ENCODE measurements around the gene LGALS7B. TPM values are rescaled to one million over a fixed set of nuclear protein-coding genes. Genes with fewer than 3 reads are reported as not detected.
"Not testable (repeated sequence)": the region's sequence is repeated elsewhere in the genome, so short reads cannot be mapped to it uniquely, and the experiment has no call there.

LGALS7B gene
- total RNA-seq, 2 experiments from 2014 or later, result not detected

DNA sequence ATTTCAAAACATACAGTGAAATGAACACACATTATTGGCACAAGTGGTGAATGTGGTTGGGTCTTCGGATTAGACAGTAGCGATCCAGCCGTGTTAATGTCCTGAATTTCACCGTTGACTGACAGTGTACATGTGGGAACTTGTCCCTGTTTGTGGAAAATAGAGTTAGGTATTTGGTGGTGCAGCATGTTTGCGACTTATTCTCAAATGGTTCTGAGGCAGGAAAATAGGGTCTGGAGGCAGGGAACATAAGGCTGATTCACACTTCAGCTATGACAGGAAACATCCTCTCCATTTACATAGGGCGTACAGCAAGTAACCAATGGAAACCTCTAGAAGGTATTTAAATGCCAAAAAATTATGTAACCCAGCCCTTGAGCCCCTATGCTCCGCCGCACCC, 4.2 kb downstream of the LGALS7B start:
- DNase-seq (no peak), ATAC-seq (no peak)
- CTCF ChIA-PET, result interaction anchor here (0.7 to 3.0 kb wide), 4 partner anchors 9 to 137 kb away, joined by 3 to 9 read pairs (median 5); partner anchors contain the start of genes MRPS12 and SARS2
- Mint-ChIP-seq H3K4me1 (peaks cover 5% of the 10 kb centered on the region), H3K36me3 (no peaks in the 10 kb centered on the region), H3K27ac (no peak overlapping the region), H3K27me3 (peaks cover 6% of the 10 kb centered on the region), H3K9me3 (ENCODE audit: low read depth) (no peaks in the 10 kb centered on the region), H3K4me3 (peak overlapping the region; percentile 5)

DNA sequence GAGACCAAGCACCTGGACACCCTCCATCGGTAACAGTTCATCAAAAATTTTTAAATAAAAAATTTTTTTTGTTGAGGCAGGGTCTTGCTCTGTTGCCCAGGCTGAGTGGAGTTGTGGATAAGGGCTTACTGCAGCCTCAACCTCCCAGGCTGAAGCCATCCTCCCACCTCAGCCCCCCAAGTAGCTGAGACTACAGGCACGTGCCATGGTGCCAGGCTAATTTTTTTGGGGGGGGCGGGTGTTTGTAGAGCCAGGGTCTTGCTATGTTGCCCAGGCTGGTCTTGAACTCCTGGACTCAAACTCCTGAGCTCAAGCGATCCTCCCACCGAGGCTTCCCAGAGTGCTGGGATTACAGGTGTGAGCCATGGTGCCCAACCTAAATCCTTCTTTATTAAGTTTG, 4.7 kb downstream of the LGALS7B start:
- no peak overlapping the region for H3K27ac Mint-ChIP-seq
- H3K36me3 Mint-ChIP-seq, result no peaks in the 10 kb centered on the region
- H3K4me1 Mint-ChIP-seq, result peaks cover 5% of the 10 kb centered on the region
- H3K4me3 Mint-ChIP-seq, result no peak overlapping the region
- peaks cover 6% of the 10 kb centered on the region for H3K27me3 Mint-ChIP-seq
- ATAC-seq, result no peak
- CTCF ChIA-PET, result interaction anchor here (3.0 kb wide), 1 partner anchor 24 kb away, joined by 9 read pairs; no protein-coding TSS in a partner anchor
- DNase-seq, result no peak
- no peaks in the 10 kb centered on the region for H3K9me3 Mint-ChIP-seq (ENCODE audit: low read depth)

DNA sequence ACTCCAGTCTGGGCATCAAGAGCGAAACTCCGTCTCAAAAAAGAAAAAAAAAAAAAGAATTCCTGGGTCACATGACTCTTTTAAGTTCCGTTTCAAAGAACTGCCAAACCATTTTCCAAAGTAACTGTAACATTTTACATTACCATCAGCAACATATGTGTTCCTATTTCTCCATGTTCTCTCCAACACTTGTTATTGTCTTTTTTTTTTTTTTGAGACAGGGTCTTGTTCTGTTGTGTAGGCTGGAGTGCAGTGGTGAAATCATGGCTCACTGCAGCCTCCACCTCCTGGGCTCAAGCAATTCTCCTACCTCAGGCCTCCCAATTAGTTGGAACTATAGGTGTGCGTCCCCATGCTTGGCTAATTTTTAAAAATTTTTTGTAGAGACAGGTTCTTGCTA, 6.5 kb downstream of the LGALS7B start:
- CTCF ChIA-PET, result interaction anchor here (3.0 kb wide), 1 partner anchor 26 kb away, joined by 9 read pairs; no protein-coding TSS in a partner anchor

DNA sequence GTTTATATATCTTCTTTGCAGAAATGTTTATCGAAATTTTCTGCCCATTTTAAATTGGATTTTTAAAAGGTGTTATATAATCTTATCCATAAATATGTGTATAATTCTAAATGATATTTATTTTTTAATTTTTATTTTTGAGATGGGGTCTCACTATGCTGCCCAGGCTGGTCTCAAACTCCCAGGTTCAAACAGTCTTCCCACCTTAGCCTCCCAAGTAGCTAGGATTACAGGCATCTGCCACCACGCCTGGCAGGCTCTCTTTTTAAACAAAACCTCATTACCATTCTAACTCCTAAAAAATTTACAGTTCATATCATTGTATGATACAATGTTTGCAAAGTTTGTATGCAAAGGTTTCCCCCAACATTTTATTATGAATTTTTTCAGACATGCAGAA, 7.2 kb downstream of the LGALS7B start:
- ATAC-seq (no peak), DNase-seq (no peak)
- no peak overlapping the region for H3K27ac Mint-ChIP-seq
- H3K9me3 Mint-ChIP-seq (ENCODE audit: low read depth), result no peaks in the 10 kb centered on the region
- H3K27me3 Mint-ChIP-seq, result peaks cover 6% of the 10 kb centered on the region
- no peak overlapping the region for H3K4me3 Mint-ChIP-seq
- peaks cover 5% of the 10 kb centered on the region for H3K4me1 Mint-ChIP-seq
- peaks cover 1% of the 10 kb centered on the region for H3K36me3 Mint-ChIP-seq
- CTCF ChIA-PET, result no interaction called here

More for the DNA sequence above, 6.5 kb downstream of the LGALS7B start:
- Mint-ChIP-seq H3K4me1 (peaks cover 5% of the 10 kb centered on the region), H3K9me3 (ENCODE audit: low read depth) (no peaks in the 10 kb centered on the region), H3K4me3 (no peak overlapping the region), H3K27ac (no peak overlapping the region), H3K36me3 (peaks cover 1% of the 10 kb centered on the region), H3K27me3 (peaks cover 6% of the 10 kb centered on the region)
- DNase-seq (no peak), ATAC-seq (no peak)

DNA sequence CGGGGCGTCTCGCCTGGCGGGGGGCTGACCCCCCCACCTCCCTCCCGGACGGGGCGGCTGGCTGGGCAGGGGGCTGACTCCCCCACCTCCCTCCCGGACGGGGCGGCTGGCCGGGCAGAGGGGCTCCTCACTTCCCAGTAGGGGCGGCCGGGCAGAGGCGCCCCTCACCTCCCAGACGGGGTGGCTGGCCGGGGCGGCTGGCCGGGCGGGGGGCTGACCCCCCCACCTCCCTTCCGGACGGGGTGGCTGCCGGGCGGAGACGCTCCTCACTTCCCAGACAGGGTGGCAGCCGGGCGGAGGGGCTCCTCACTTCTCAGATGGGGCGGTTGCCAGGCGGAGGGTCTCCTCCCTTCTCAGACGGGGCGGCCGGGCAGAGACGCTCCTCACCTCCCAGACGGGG, 8.8 kb downstream of the LGALS7B start:
- ATAC-seq; H3K4me3 Mint-ChIP-seq; H3K9me3 Mint-ChIP-seq (ENCODE audit: low read depth); H3K36me3 Mint-ChIP-seq; DNase-seq; H3K27me3 Mint-ChIP-seq; H3K27ac Mint-ChIP-seq; H3K4me1 Mint-ChIP-seq; CTCF ChIA-PET: not testable (repeated sequence)

DNA sequence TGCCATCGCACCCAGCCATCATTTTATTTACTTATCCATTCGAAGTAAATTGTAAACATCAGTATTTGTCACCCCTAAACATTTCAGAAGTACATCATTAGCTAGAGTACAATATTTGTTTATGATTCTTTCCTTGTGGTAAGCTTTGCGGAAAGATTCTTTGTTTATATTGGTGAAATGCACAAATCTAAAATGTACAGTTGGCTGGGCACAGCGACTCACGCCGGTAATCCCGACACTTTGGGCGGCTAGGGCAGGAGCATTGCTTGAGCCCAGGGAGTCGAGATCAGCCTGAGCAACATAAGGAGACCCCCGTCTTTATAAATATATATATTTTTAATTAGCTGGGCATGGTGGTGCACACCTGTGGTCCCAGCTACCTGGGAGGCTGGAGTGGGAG, 10.1 kb downstream of the LGALS7B start:
- Mint-ChIP-seq H3K27ac (no peak overlapping the region), H3K36me3 (peaks cover 1% of the 10 kb centered on the region), H3K4me1 (no peaks in the 10 kb centered on the region), H3K9me3 (ENCODE audit: low read depth) (no peaks in the 10 kb centered on the region), H3K27me3 (peaks cover under 1% of the 10 kb centered on the region), H3K4me3 (no peak overlapping the region)
- CTCF ChIA-PET, result interaction anchor here (1.2 kb wide), 1 partner anchor 24 kb away, joined by 4 read pairs; no protein-coding TSS in a partner anchor
- ATAC-seq (no peak), DNase-seq (no peak)

DNA sequence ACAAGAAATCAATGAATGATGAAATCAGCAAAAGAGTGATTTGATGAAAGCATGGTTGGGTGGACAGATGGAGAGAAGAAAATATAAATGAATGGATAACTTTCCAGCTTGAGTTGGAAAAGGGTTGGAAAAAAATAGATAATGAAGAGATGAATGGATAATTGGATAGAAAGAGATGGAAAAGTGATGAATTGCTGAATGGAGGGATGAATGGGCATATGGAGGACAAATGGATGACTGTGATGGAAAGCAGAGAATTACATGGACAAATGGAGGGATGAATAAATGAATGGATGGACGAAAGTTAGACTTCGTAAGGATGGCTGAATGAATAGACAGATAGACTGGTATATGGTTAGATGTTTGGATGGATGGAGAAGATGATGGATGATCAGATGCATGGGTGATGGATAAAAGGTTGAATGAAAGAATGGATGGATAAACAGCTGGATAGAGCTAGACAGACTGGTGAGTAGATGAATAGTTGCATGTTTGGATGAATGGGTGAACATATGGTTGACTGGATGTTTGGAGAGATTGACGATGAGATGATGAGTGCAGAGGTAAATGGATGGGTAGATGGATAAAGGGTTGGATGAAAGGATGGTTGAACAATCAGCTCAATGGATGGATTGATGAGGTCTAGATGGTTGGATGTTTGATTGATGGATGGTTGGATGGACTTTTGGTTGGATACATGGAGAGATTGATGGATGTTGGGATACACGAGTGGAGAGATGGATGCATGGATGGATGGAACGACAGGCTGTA, 11.8 kb downstream of the LGALS7B start:
- CTCF ChIA-PET, result interaction anchor here (1.3 kb wide), 1 partner anchor 87 kb away, joined by 3 read pairs; no protein-coding TSS in a partner anchor
- H3K4me3 Mint-ChIP-seq, result no peak overlapping the region
- ATAC-seq, result no peak

DNA sequence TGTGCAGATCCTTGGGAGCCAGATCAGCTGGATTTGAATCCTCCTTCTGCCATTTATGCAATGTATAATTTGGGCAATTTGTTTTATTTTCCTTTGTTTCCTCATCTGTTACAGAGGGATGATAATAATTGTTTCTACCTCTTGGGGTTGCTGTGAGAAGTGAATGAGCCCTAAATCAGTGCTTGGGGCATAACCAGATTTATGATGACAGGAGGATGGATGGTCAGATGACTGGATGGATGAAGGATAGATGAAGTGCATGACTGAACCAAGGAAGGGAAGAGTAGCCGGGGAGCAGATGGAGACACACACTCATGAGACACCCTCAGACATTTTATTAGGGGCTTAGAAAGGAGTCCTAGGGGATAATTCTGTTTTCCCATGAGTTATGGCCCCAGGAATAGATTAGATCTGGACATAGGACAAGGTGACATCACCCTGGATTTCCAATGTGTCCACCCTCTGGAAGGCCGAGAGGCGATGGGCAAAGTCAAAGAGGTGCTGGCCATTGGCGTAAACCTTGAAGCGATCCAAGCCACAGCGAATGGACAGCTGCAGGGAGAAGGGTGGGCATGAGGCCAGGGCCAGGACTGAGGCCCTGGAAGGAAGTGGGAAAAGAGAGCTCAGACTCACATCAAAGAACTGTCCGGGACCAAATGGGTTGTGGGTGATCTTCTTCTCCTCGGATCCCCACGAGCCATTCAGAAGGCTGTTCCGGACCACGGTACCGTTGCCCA, 12.5 kb downstream of the LGALS7B start:
- Mint-ChIP-seq H3K4me1 (peaks cover 8% of the 10 kb centered on the region), H3K27ac (no peak overlapping the region), H3K36me3 (peaks cover 1% of the 10 kb centered on the region), H3K9me3 (ENCODE audit: low read depth) (no peaks in the 10 kb centered on the region), H3K4me3 (no peak overlapping the region), H3K27me3 (no peaks in the 10 kb centered on the region)
- no peak for ATAC-seq
- no peak for DNase-seq
- CTCF ChIA-PET, result interaction anchor here (1.5 kb wide), 1 partner anchor 9 kb away, joined by 4 read pairs; no protein-coding TSS in a partner anchor

More for the DNA sequence above, 11.8 kb downstream of the LGALS7B start:
- Mint-ChIP-seq H3K9me3 (ENCODE audit: low read depth) (no peaks in the 10 kb centered on the region), H3K27me3 (no peaks in the 10 kb centered on the region), H3K4me1 (peaks cover 8% of the 10 kb centered on the region), H3K36me3 (peaks cover 1% of the 10 kb centered on the region), H3K27ac (no peak overlapping the region)
- DNase-seq, result no peak

DNA sequence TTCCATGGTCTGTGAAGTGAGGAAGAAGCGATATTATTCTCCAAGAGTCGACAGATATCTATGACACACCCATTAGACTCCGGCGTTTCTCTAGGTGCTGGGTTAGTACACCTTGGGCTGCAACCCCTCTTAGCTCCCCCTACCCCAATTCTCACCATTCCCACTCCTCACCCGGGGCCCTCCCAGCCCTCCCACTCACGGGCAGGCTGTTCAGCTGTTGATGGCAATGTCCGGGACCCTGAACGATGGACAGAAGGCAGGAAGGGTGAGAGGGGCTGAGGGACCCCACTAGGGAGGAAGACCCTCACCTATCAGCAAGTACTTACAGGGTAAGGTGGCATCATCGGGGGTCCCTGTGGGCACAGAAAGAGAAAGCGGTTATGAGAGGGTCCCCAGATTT, 14.5 kb downstream of the LGALS7B start:
- ATAC-seq, result no peak
- H3K27ac Mint-ChIP-seq, result no peak overlapping the region
- no peak overlapping the region for H3K4me3 Mint-ChIP-seq
- H3K36me3 Mint-ChIP-seq, result peaks cover 1% of the 10 kb centered on the region
- no peak for DNase-seq
- CTCF ChIA-PET, result interaction anchor here (0.7 kb wide), 2 partner anchors 10 to 97 kb away, joined by 3 read pairs; partner anchors contain the start of gene NFKBIB
- H3K9me3 Mint-ChIP-seq (ENCODE audit: low read depth), result no peaks in the 10 kb centered on the region
- H3K27me3 Mint-ChIP-seq, result no peaks in the 10 kb centered on the region
- peaks cover 8% of the 10 kb centered on the region for H3K4me1 Mint-ChIP-seq

DNA sequence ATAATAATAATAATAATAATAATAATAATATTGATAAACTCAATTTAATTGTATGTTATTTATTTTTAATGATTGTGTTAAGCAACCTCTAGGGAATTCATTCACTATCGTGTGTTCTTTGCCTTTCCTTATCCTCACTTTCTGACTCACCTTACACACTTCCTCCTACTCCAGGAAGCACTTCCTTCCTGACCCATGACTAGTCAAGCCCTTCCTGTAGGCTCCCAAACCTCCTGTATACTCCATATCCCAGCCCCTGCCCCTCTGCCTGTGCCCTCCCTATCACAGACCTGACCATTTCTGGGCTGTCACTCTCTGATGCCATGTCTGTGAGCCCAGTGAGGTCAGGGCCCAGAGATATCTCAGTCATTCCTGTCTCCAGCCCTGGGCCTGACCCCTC, 16.2 kb downstream of the LGALS7B start:
- H3K4me3 Mint-ChIP-seq, result no peak overlapping the region
- H3K27ac Mint-ChIP-seq, result peak overlapping the region; percentile 55
- ATAC-seq (no peak), DNase-seq (no peak)
- H3K4me1 Mint-ChIP-seq, result peaks cover 8% of the 10 kb centered on the region
- no peaks in the 10 kb centered on the region for H3K9me3 Mint-ChIP-seq (ENCODE audit: low read depth)
- no peaks in the 10 kb centered on the region for H3K27me3 Mint-ChIP-seq
- CTCF ChIA-PET, result interaction anchor here (1.2 kb wide), 1 partner anchor 36 kb away, joined by 3 read pairs; no protein-coding TSS in a partner anchor
- H3K36me3 Mint-ChIP-seq, result no peaks in the 10 kb centered on the region

DNA sequence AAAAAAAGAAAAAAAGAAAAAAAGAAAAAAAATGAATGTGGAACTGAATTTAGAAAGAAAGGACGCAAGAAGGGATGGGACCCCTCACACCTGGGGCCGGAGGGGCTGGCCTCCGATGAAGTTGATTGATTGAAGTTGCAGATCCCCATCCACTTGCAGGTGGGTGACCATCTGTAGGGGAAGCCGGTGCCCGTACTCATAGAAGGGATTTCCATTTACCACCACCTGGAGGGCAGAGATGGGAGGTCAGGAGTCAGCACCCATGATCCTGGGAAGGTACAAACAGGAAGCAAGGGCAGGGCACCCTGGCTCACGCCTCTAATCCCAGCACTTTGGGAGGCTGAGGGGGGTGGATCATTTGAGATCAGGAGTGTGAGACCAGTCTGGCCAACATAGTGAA, 17.4 kb downstream of the LGALS7B start:
- DNase-seq (no peak), ATAC-seq (no peak)
- Mint-ChIP-seq H3K27ac (no peak overlapping the region), H3K36me3 (no peaks in the 10 kb centered on the region), H3K4me1 (peaks cover 8% of the 10 kb centered on the region), H3K9me3 (ENCODE audit: low read depth) (no peaks in the 10 kb centered on the region), H3K27me3 (no peaks in the 10 kb centered on the region), H3K4me3 (no peak overlapping the region)
- CTCF ChIA-PET, result no interaction called here

DNA sequence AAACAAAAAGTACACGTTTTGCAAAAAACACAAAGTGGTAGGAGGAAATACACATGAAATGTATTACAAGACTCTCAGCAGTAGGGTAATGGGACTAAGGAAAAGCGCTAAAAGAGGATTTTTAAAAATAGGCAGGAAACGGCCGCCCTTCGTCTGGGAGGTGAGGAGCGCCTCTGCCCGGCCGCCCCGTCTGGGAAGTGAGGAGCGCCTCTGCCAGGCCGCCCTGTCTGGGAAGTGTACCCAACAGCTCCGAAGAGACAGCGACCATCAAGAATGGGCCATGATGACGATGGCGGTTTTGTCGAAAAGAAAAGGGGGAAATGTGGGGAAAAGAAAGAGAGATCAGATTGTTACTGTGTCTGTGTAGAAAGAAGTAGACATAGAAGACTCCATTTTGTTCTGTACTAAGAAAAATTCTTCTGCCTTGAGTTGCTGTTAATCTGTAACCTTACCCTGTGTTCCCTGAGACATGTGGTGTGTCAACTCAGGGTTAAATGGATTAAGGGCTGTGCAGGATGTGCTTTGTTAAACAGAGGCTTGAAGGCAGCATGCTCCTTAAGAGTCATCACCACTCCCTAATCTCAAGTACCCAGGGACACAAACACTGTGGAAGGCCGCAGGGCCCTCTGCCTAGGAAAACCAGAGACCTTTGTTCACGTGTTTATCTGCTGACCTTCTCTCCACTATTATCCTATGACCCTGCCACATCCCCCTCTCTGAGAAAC, 18.5 kb downstream of the LGALS7B start:
- H3K27ac Mint-ChIP-seq; H3K4me1 Mint-ChIP-seq; H3K9me3 Mint-ChIP-seq (ENCODE audit: low read depth); H3K4me3 Mint-ChIP-seq; ATAC-seq; H3K27me3 Mint-ChIP-seq; H3K36me3 Mint-ChIP-seq; DNase-seq: not testable (repeated sequence)
- CTCF ChIA-PET, result interaction anchor here (0.6 kb wide), 1 partner anchor 405 kb away, joined by 3 read pairs; no protein-coding TSS in a partner anchor

DNA sequence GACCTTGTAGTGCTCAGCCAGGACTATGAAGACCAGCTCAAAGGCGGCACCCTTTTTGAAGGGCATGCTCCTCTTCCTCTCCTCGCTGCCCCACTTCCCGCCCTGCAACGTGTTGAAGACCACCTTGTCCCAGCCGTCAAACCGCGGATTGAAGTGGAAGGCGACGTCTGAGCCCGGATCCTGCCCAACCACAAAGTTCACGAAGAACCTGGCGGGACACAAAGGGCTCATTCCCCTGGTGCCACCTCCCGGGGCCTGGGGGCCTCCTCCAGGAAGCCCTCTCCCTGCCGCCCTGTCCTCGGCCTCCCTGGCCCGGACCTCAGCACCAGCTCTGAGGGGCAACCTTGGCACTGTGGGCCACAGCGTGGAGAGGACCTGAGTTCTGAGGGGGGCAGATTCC, 19.7 kb downstream of the LGALS7B start:
- H3K4me3 Mint-ChIP-seq, result no peak overlapping the region
- no peak for DNase-seq
- no peaks in the 10 kb centered on the region for H3K36me3 Mint-ChIP-seq
- peaks cover 8% of the 10 kb centered on the region for H3K4me1 Mint-ChIP-seq
- H3K27me3 Mint-ChIP-seq, result no peaks in the 10 kb centered on the region
- H3K9me3 Mint-ChIP-seq (ENCODE audit: low read depth), result no peaks in the 10 kb centered on the region
- no peak for ATAC-seq
- CTCF ChIA-PET, result no interaction called here
- no peak overlapping the region for H3K27ac Mint-ChIP-seq
